ENCODE results near the gene PER3. TPM values are rescaled to one million over a fixed set of nuclear protein-coding genes. Genes with fewer than 3 reads are reported as not detected.

PER3 gene
- total and polyA plus RNA-seq, 2 of the 8 experiments (the other 6 are each of a cell fraction or from before 2014, with no cell fraction given) = 8.3 to 9.3 TPM

DNA sequence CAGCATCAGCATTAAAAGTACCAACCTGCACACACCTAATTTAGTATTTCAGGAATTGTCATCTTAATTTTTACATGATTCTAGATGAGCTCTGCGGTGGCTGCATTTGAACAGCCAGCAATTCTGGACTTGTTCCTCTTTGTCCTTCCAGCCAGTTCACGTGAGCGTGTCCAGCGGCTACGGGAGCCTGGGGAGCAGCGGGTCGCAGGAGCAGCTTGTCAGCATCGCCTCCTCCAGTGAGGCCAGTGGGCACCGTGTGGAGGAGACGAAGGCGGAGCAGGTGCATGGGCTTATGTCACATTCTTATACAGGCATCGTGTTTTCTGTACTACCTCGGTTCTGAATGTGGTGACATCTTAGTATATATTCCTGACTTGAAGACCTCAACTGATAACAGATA lies 25.7 kb downstream of the PER3 start:
- H3K56ac ChIP-seq (replicated peaks; ENCODE audit: insufficient read length, low read depth, low read length) = no peak overlapping the region
- no peaks in the 10 kb centered on the region for H3K4me1 ChIP-seq (replicated peaks in 1 of 4; ENCODE audit: control insufficient read depth in 3 of 4, insufficient read depth in 4 of 4, low read length in 3 of 4)
- H3K4me3 ChIP-seq (ENCODE audit: extremely low read depth in 1 of 4, insufficient read depth in 2 of 4, low read depth in 3 of 4, low read length in 4 of 4) = no peak overlapping the region
- H2BK15ac ChIP-seq (ENCODE audit: low read length) = no peak overlapping the region
- no peak overlapping the region for H3K27ac ChIP-seq (ENCODE audit: low read depth, low read length)
- no peak overlapping the region for H4K91ac ChIP-seq (replicated peaks; ENCODE audit: insufficient read length, low read length)
- no peak overlapping the region for H3K14ac ChIP-seq (ENCODE audit: insufficient read length)
- H3K18ac ChIP-seq (ENCODE audit: extremely low read depth, low read length) = no peak overlapping the region
- no peaks in the 10 kb centered on the region for H3K79me1 ChIP-seq (ENCODE audit: low read depth, low read length)
- ChIA-PET POLR2A (ENCODE audit: partially characterized antibody) (no interaction called here), CTCF (ENCODE audit: partially characterized antibody) (interaction anchor here (0.7 to 1.7 kb wide), 5 partner anchors 8 to 91 kb away, joined by 3 to 6 read pairs (median 3); no protein-coding TSS in a partner anchor)
- H4K20me1 ChIP-seq (replicated peaks in 1 of 2; ENCODE audit: control insufficient read depth in 1 of 2, insufficient read depth in 2 of 2, low read length in 2 of 2) = peaks cover 0 to 2% of the 10 kb centered on the region in 2 experiments
- no peak overlapping the region for H2BK5ac ChIP-seq (ENCODE audit: low read depth, low read length)
- DNase-seq (ENCODE audit: low read depth in 1 of 2, low spot score in 2 of 2) (no peak), FAIRE-seq (no peak)
- H3K9ac ChIP-seq (replicated peaks in 1 of 4; ENCODE audit: extremely low read depth in 1 of 4, low read depth in 3 of 4, low read length in 3 of 4) = no peak overlapping the region
- H3K4me2 ChIP-seq (ENCODE audit: insufficient read depth in 1 of 2, low read depth in 2 of 2, low read length in 2 of 2) = no peak overlapping the region
- H3K79me2 ChIP-seq (ENCODE audit: control insufficient read depth in 1 of 2, insufficient read depth in 2 of 2, low read length in 2 of 2) = no peaks in the 10 kb centered on the region
- H3K36me3 ChIP-seq (ENCODE audit: control insufficient read depth in 2 of 4, insufficient read depth in 4 of 4, low read length in 3 of 4) = peaks cover 3 to 43% (median 11%) of the 10 kb centered on the region in 4 experiments; a peak in 7 of 8 replicates
- no peak overlapping the region for H2AFZ ChIP-seq (ENCODE audit: low read length)
- H2AK5ac ChIP-seq (ENCODE audit: low read depth, low read length) = no peak overlapping the region
- no peak overlapping the region for H2BK12ac ChIP-seq (ENCODE audit: low read depth, low read length)
- no peak overlapping the region for H2BK120ac ChIP-seq (replicated peaks; ENCODE audit: low read depth, low read length)
- H4K5ac ChIP-seq (ENCODE audit: insufficient read length, low read depth, low read length) = no peak overlapping the region
- no peak overlapping the region for H4K8ac ChIP-seq (ENCODE audit: extremely low read depth, insufficient read depth, low read length)
- WGBS, 2 experiments (ENCODE audit: extremely low coverage in 1 of 2, insufficient coverage in 1 of 2, insufficient read length in 1 of 2, insufficient replicate concordance in 2 of 2, low coverage in 1 of 2, low lambda C conversion rate in 2 of 2, missing lambda C conversion rate in 1 of 2) = 98% methylated on average over 13 of the region's 13 CpGs; no CpG with 5 or more reads in 1 of the 2 experiments
- peaks cover 11 to 13% of the 10 kb centered on the region in 2 experiments; a peak in 3 of 4 replicates for H3K9me3 ChIP-seq (ENCODE audit: insufficient read depth in 2 of 2, low read depth in 1 of 2, low read length in 1 of 2)
- no peak overlapping the region for H3K4ac ChIP-seq (replicated peaks; ENCODE audit: insufficient read length, low read depth, low read length)
- H2BK20ac ChIP-seq (ENCODE audit: low read length) = no peak overlapping the region
- H3K23me2 ChIP-seq (ENCODE audit: low read depth, low read length) = no peaks in the 10 kb centered on the region
- no peak overlapping the region for H3K23ac ChIP-seq (ENCODE audit: insufficient read length)
- H3K27me3 ChIP-seq (replicated peaks in 1 of 4; ENCODE audit: control insufficient read depth in 3 of 4, extremely low read depth in 1 of 4, insufficient read depth in 3 of 4, low read length in 3 of 4) = no peaks in the 10 kb centered on the region
- TF ChIP-seq RBBP5 (IDR thresholded peaks at IDR 0.05; ENCODE audit: borderline replicate concordance, low read depth, low read length) = no peak
- TF ChIP-seq KDM5A (IDR thresholded peaks at IDR 0.05; ENCODE audit: low read length) = no peak
- TF ChIP-seq TEAD4 (IDR thresholded peaks at IDR 0.05; ENCODE audit: low read depth, low read length) = no peak
- no peak for TF ChIP-seq SAP30 (IDR thresholded peaks at IDR 0.05; ENCODE audit: insufficient read depth, insufficient replicate concordance, low read length)
- TF ChIP-seq CHD1 (IDR thresholded peaks at IDR 0.05; ENCODE audit: low read depth, low read length) = no peak
- TF ChIP-seq, protein P1, sequence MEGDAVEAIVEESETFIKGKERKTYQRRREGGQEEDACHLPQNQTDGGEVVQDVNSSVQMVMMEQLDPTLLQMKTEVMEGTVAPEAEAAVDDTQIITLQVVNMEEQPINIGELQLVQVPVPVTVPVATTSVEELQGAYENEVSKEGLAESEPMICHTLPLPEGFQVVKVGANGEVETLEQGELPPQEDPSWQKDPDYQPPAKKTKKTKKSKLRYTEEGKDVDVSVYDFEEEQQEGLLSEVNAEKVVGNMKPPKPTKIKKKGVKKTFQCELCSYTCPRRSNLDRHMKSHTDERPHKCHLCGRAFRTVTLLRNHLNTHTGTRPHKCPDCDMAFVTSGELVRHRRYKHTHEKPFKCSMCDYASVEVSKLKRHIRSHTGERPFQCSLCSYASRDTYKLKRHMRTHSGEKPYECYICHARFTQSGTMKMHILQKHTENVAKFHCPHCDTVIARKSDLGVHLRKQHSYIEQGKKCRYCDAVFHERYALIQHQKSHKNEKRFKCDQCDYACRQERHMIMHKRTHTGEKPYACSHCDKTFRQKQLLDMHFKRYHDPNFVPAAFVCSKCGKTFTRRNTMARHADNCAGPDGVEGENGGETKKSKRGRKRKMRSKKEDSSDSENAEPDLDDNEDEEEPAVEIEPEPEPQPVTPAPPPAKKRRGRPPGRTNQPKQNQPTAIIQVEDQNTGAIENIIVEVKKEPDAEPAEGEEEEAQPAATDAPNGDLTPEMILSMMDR (IDR thresholded peaks at IDR 0.05; ENCODE audit: control extremely low read depth in 1 of 3, insufficient read depth in 1 of 3, low read depth in 1 of 3, low read length in 3 of 3) = no peak
- TF ChIP-seq EGR1 (IDR thresholded peaks at IDR 0.05; ENCODE audit: borderline replicate concordance, low read depth, low read length) = no peak
- TF ChIP-seq YY1 (IDR thresholded peaks at IDR 0.05; ENCODE audit: low read depth, low read length) = no peak
- no peak for TF ChIP-seq GTF2F1 (IDR thresholded peaks at IDR 0.05; ENCODE audit: borderline replicate concordance, low read depth, low read length)
- no peak for TF ChIP-seq KDM4A (IDR thresholded peaks at IDR 0.05; ENCODE audit: low read depth, low read length, severe bottlenecking)
- TF ChIP-seq, protein P2, sequence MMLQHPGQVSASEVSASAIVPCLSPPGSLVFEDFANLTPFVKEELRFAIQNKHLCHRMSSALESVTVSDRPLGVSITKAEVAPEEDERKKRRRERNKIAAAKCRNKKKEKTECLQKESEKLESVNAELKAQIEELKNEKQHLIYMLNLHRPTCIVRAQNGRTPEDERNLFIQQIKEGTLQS (IDR thresholded peaks at IDR 0.05; ENCODE audit: insufficient read depth, low read depth, low read length) = no peak

Data from H1 (cell line).